Muscle of leg (tissue), 11 donors: ENCODE data around the gene CDKAL1. TPM values are rescaled to one million over a fixed set of nuclear protein-coding genes. Genes with fewer than 3 reads are reported as not detected.

Source experiments
- DNase-seq: peaks from one replicate; pipeline ENCODE4 v3.0.0; 2013
- H3K27ac ChIP-seq: one replicate; pipeline ENCODE4 v1.5.1; 2013; ENCODE audit warnings: mild to moderate bottlenecking, low read length, control low read depth
- H3K27me3 ChIP-seq: one replicate; pipeline ENCODE4 v1.6.1; 2013; ENCODE audit warnings: low read length; ENCODE audit not compliant: control insufficient read depth, insufficient read depth
- H3K36me3 ChIP-seq: one replicate; pipeline ENCODE4 v1.6.1; 2013; ENCODE audit warnings: low read length; ENCODE audit not compliant: control insufficient read depth, insufficient read depth
- H3K4me1 ChIP-seq: one replicate; pipeline ENCODE4 v1.6.1; 2013; ENCODE audit warnings: low read length; ENCODE audit not compliant: control insufficient read depth, insufficient read depth
- H3K4me3 ChIP-seq: one replicate; pipeline ENCODE4 v1.5.1; 2013; ENCODE audit warnings: low read length, control low read depth
- H3K9me3 ChIP-seq: replicated peaks from 2 replicates; pipeline ENCODE4 v1.6.1; 2013; ENCODE audit warnings: low read depth, low read length; ENCODE audit not compliant: control insufficient read depth
- WGBS: methylation state at CpG from one replicate; pipeline ENCODE4 v1.1.5; 2013; ENCODE audit warnings: missing lambda C conversion rate; ENCODE audit not compliant: insufficient coverage; 5-methylcytosine and 5-hydroxymethylcytosine counted together
- polyA plus RNA-seq, 8 donors: library from polyadenylated mRNA; unstranded; fragments of 120-200 nt; gene quantifications; one replicate each; pipeline versions ENCODE4 v1.2.1 to v1.2.3, GENCODE V29; 2013; ENCODE audit warnings: inconsistent platforms in 1 of 8, low replicate concordance in 1 of 8; ENCODE audit not compliant: insufficient read length in 8 of 8, insufficient read depth in 1 of 8
- total RNA-seq: library from RNA; stranded (reverse); fragments of 120-200 nt; gene quantifications from one replicate; pipeline ENCODE4 v1.2.4, GENCODE V29; 2013

CDKAL1 gene
- total and polyA plus RNA-seq, 9 donors, result 11.0 to 23.6 (median 13.0) TPM

DNA sequence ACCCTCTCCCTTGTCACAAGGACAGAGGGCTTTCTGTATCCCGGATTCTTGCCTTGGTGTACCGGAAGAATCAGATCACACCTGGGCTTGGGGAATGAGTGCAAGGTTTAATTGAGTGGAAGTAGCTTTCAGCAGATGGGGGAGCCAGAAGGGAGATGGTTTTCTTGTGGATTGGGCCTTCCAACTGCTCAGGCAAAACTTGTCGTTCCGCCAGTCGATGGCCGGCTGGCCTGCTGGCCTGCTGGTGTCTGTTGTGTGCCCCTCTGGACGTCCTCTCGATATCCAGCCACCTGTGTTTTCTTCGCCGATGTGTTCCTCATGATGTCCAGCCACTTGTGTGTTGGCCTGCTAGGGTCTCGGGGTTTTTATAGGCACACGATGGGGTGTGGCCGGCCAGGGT is 168.1 kb downstream of the CDKAL1 start:
- Histone ChIP-seq H3K4me1 (peaks cover 2% of the 10 kb centered on the region), H3K36me3 (no peaks in the 10 kb centered on the region), H3K9me3 (no peaks in the 10 kb centered on the region), H3K27me3 (no peaks in the 10 kb centered on the region), H3K27ac (no peak overlapping the region), H3K4me3 (no peak overlapping the region)
- no peak for DNase-seq
- 91% methylated on average over 10 of the region's 13 CpGs for WGBS

DNA sequence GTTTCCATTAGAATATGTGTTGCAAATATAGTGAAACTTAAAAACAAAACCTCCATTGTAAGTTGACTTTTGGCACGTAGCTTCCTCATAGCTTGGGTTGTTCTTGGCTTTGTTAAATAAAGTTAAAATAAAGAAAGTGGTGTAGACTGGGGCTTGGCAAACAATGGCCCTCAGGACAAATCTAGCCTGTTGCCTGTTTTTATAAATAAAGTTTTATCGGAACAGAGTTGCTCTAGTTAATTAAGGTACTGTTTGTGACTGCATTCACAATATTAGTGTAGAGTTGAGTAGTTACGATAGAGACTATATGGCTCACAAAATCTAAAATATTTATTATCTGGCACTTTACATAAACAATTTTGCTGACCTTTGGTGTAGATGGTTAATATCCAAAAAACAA is 168.8 kb downstream of the CDKAL1 start:
- Histone ChIP-seq H3K27me3 (no peaks in the 10 kb centered on the region), H3K27ac (no peak overlapping the region), H3K4me3 (no peak overlapping the region), H3K36me3 (no peaks in the 10 kb centered on the region), H3K9me3 (no peaks in the 10 kb centered on the region), H3K4me1 (peaks cover 2% of the 10 kb centered on the region)
- no peak for DNase-seq
- WGBS, result no CpG with 5 or more reads among the region's 3 CpGs

DNA sequence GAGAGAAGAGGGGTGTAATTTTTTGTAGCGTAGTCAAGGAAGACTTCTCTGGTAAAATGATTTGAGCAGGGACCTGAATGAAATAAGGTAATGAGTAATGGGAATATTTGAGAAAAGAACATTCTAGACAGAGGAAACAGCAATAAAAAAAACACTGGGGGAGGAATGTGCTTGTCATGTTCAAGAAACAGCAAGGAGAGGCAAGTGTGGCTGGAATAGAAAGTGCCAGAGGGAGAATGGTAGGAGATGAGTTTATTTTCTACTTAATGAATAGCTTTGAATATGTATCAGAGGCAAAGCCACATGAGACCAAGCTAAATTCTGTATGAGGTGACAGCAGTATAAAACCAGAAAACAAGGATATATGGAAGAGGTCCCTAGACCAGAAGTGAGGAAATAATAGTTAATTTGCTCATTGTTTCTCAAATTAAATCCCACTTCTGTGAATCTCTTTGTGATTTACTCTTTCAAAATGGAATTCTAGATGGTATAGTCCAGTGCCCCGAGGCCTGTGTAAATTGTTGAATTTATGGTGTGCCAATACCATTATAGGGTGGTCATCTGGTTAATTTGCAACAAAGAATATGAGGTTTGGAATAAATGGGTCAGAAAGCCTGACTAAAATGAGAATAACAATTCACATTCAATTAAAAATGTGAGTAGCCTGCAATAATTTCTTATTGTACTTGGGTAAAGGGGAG is 170.2 kb downstream of the CDKAL1 start:
- H3K27me3 ChIP-seq, result no peaks in the 10 kb centered on the region
- WGBS, result 92% methylated on average over 2 of the region's 2 CpGs
- no peak for DNase-seq
- H3K4me3 ChIP-seq, result no peak overlapping the region
- no peaks in the 10 kb centered on the region for H3K9me3 ChIP-seq
- no peak overlapping the region for H3K27ac ChIP-seq
- no peaks in the 10 kb centered on the region for H3K36me3 ChIP-seq
- H3K4me1 ChIP-seq, result peaks cover 2% of the 10 kb centered on the region

DNA sequence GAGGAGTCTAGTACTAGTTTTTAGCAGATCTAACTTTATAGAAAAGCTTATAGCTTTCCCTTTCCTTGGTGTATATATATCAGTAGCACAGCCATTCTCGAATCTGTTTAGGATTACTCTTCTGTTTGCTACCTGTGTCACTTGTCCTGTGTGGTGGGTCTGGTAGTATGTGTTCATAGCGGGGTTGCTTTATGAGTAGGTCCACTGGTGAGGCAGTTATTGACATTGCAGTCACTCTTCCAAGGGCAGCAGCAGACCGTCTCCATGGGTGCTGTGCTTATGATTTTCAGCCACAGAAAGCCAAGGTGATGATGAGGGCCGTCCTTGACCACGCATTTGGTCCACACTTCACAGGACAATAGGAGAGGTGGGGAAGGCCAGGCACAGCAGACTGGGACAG is 171.5 kb downstream of the CDKAL1 start:
- H3K4me3 ChIP-seq, result no peak overlapping the region
- no peaks in the 10 kb centered on the region for H3K36me3 ChIP-seq
- H3K9me3 ChIP-seq, result no peaks in the 10 kb centered on the region
- WGBS, result 95% methylated on average over 3 of the region's 5 CpGs
- no peaks in the 10 kb centered on the region for H3K27me3 ChIP-seq
- no peak overlapping the region for H3K27ac ChIP-seq
- no peak for DNase-seq
- peaks cover 2% of the 10 kb centered on the region for H3K4me1 ChIP-seq

DNA sequence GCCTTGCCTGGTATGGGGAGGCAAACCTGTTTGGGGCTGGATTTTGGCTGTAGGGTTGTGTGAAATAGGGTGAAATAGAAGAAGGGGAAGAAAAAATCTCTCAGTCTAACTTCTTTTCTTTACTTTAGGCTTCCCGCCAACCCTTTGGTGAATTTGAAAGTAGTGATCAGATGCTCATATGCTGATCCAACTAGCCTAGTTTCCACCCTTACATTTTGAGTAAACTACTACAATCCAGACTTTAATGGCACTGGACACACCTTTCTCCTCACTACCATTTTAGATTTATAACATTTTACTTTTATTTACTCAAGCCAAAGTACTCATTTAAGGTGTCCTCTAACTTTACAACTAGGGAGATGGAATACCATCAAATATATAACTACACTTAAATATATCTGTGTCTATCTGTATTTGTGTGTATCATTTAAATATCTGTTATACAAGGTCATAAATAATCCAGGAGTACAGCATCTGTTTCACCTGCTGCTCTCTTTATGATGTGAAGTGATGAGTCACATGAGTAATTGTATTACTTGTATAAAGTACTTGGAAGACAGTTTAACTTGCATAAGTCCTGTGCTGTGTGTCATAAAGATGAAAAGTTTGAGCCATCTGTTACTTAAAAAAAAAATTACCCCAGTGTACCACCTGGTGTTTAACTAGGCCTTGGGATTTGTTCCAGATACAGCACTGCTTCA is 172.1 kb downstream of the CDKAL1 start:
- Histone ChIP-seq H3K27ac (no peak overlapping the region), H3K4me3 (no peak overlapping the region), H3K9me3 (no peaks in the 10 kb centered on the region), H3K27me3 (no peaks in the 10 kb centered on the region), H3K4me1 (peaks cover 2% of the 10 kb centered on the region), H3K36me3 (no peaks in the 10 kb centered on the region)
- DNase-seq, result no peak
- WGBS, result no CpG with 5 or more reads among the region's 1 CpG

DNA sequence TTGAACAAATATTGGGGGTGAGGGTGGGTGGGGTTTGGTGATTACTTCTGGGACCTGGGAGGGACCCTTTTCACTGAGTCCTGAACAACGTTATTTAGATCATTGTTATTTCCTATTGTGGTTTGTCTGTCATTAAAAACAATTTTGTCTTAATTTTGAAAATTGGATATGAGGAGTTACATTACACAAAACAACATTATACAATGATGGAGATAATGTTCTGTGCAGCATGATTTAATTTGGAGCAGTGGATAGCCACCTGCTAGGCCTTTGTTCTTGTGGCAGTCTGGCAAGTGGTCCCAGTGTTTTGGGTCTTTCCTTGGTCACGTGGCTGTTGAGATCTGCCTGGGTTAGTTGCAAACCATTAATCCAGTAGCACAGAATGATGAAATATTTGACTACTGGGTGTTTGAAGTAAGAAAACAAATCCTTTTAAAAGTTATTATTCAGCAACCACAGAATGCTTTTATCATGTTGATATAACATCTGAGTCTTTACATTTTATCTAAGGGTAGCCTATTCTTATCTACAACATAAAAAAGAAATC is 172.8 kb downstream of the CDKAL1 start:
- H3K4me1 ChIP-seq, result peaks cover 2% of the 10 kb centered on the region
- DNase-seq, result no peak
- H3K9me3 ChIP-seq, result no peaks in the 10 kb centered on the region
- no peak overlapping the region for H3K27ac ChIP-seq
- no peak overlapping the region for H3K4me3 ChIP-seq
- no peaks in the 10 kb centered on the region for H3K36me3 ChIP-seq
- WGBS, result 86% methylated on average over 1 of the region's 2 CpGs
- H3K27me3 ChIP-seq, result no peaks in the 10 kb centered on the region

DNA sequence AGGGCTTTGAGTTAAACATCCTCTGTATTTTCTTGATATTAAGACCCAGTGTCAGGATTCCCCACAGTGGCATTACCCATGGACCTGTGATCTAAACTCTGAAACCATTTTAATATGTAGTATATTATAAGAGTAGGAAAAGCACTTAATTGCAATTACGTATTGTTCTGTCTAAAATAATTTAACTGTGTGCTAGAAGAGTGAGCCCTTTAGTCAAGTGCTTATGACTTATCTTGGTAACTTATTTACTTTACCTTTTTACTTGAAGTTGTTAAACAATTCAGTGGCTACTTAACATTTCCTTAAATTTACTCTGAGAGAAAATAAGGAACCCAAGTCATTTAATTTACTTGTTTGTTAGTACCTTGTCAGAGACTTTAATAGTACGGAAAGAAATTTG is 173.6 kb downstream of the CDKAL1 start:
- H3K27me3 ChIP-seq, result no peaks in the 10 kb centered on the region
- no peak overlapping the region for H3K4me3 ChIP-seq
- H3K27ac ChIP-seq, result no peak overlapping the region
- no peaks in the 10 kb centered on the region for H3K36me3 ChIP-seq
- no peak for DNase-seq
- no peaks in the 10 kb centered on the region for H3K9me3 ChIP-seq
- H3K4me1 ChIP-seq, result peaks cover 2% of the 10 kb centered on the region
- no CpG with 5 or more reads among the region's 2 CpGs for WGBS

DNA sequence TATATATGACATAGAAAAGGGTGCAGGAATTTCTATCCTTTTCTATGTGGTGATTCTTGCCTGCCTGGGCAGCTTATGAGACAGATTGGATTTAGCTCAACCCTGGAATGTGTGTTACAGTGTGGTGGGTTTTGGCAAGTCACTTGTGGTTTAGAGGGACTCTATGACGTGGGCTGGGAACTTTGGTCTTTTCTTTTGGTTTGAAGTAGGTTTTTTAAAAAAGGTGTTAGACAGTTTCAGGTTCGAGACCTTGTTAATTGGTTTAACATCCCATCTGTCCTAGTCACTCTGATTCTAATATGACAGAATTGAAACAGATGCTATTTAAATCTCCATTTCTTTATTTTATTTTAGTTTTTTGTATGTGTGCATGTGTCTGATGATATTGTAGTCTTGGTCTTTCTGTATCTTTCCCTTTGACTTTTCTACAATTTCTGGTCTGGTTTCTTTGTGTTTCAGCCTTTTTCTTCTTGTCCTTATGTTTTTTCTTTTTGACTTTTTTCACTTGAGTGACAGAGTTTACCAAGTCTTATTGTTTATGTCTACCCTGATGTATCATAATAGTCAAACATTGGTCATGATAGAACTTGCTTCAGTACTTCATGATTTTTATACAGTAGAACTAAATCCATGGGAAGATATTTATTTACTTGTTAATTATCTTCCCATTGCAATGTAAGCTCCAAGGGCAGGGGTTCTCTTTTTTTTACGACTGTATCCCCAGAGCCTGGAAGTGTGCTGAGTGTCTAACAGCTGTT is 174.3 kb downstream of the CDKAL1 start:
- Histone ChIP-seq H3K27me3 (no peaks in the 10 kb centered on the region), H3K27ac (no peak overlapping the region), H3K9me3 (no peaks in the 10 kb centered on the region), H3K36me3 (no peaks in the 10 kb centered on the region), H3K4me1 (peaks cover 2% of the 10 kb centered on the region), H3K4me3 (no peak overlapping the region)
- no CpG with 5 or more reads among the region's 3 CpGs for WGBS
- no peak for DNase-seq

DNA sequence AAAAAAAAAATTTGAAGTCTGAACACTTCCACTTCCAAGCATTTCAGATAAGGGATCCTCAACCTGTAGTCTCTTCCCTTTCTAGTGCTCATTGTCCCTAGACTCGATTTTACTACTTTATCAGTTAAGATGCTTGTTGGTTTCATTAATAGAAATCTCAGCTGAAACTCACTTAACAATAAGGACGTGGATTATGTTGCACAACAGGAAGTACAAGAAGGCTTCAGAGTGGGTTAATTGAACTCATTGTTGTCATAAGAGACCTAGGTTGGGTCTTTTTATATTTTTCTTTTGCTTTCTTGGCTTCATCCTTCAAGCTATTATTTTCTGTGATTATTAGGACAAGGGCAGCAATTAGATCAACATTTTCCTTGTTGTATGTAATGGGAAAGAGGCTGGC is 175.2 kb downstream of the CDKAL1 start:
- Histone ChIP-seq H3K36me3 (no peaks in the 10 kb centered on the region), H3K4me3 (no peak overlapping the region), H3K27ac (no peak overlapping the region), H3K27me3 (no peaks in the 10 kb centered on the region), H3K9me3 (no peaks in the 10 kb centered on the region), H3K4me1 (peaks cover 2% of the 10 kb centered on the region)
- DNase-seq, result no peak
- WGBS, result no CpG with 5 or more reads among the region's 2 CpGs

DNA sequence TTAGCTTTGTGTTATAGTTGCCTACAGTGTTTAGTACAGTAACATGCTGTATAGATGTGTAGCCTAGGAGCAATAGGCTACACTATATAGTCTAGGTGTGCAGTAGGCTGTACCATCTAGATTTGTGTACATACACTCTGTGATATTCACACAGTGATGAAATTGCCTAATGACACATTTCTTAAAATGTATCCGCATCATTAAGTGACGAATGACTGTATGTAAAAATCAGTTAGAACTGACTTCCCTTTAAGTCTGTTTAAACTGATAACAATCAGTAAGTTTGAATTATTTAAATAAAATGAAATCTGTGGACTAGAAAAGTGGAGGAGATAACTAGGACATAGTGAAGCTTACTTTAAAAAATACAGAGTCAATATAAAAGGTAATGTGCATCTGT is 176.1 kb downstream of the CDKAL1 start:
- Histone ChIP-seq H3K4me1 (peaks cover 2% of the 10 kb centered on the region), H3K27me3 (no peaks in the 10 kb centered on the region), H3K4me3 (no peak overlapping the region), H3K36me3 (no peaks in the 10 kb centered on the region), H3K9me3 (no peaks in the 10 kb centered on the region), H3K27ac (no peak overlapping the region)
- no peak for DNase-seq
- no CpG with 5 or more reads among the region's 2 CpGs for WGBS
